Fibroblast of gingiva (primary cell): ENCODE measurements around the gene C2orf81.
A peak's percentile ranks its signal among the peaks of the same experiment; 100 is the strongest.
"Not testable (repeated sequence)": the region's sequence is repeated elsewhere in the genome, so short reads cannot be mapped to it uniquely, and the experiment has no call there.

Experiments used
- DNase-seq: peaks from one replicate; pipeline ENCODE4 v3.0.0-alpha.2; 2011; ENCODE audit warnings: low read depth

C2orf81 gene

GRCh38 chr2:74421221-74421870 is at the start of gene C2orf81, which contains the start of gene WDR54:
TSS of gene C2orf81 (minus strand) at chr2:74421619. CDS start at chr2:74421560, 59 bp downstream.
TSS of gene WDR54 (plus strand) at chr2:74421730. CDS start at chr2:74422154, 424 bp downstream.
- peak; percentile 86 for DNase-seq

GRCh38 chr2:74470742-74471141 is 49.3 kb upstream of the C2orf81 start:
- not testable (repeated sequence) for DNase-seq

GRCh38 chr2:74464406-74464805 is 43.0 kb upstream of the C2orf81 start:
- DNase-seq = no peak

- DNase-seq = no peak
Observed at GRCh38 chr2:74462786-74463105, 41.3 kb upstream of the C2orf81 start.

- DNase-seq = no peak
Observed at GRCh38 chr2:74462054-74462785, 40.8 kb upstream of the C2orf81 start.

GRCh38 chr2:74461187-74462053 is 40.0 kb upstream of the C2orf81 start:
- no peak for DNase-seq

GRCh38 chr2:74460187-74460586 is 38.8 kb upstream of the C2orf81 start:
- DNase-seq = not testable (repeated sequence)

GRCh38 chr2:74459503-74460118 is 38.2 kb upstream of the C2orf81 start:
- not testable (repeated sequence) for DNase-seq

GRCh38 chr2:74458938-74459363 is 37.5 kb upstream of the C2orf81 start:
- DNase-seq = no peak

GRCh38 chr2:74458132-74458937 is 36.9 kb upstream of the C2orf81 start, which contains the start of gene WBP1:
TSS of gene WBP1 (plus strand) at chr2:74458438. CDS start at chr2:74458603, 165 bp downstream.
- DNase-seq = peak; percentile 100

- no peak for DNase-seq
Observed at GRCh38 chr2:74457549-74458131, 36.2 kb upstream of the C2orf81 start.

- DNase-seq = no peak
Observed at GRCh38 chr2:74457129-74457548, 35.7 kb upstream of the C2orf81 start.

- peak; percentile 97 for DNase-seq
Observed at GRCh38 chr2:74454654-74455511, 33.5 kb upstream of the C2orf81 start, which contains the start of gene INO80B. TSS of gene INO80B (plus strand) at chr2:74455087. CDS start at chr2:74455117, 30 bp downstream.

- DNase-seq = no peak
Observed at GRCh38 chr2:74450570-74451190, 29.3 kb upstream of the C2orf81 start.

- no peak for DNase-seq
Observed at GRCh38 chr2:74448771-74449170, 27.4 kb upstream of the C2orf81 start.

- DNase-seq = no peak
Observed at GRCh38 chr2:74447230-74447999, 26.0 kb upstream of the C2orf81 start.

GRCh38 chr2:74444498-74445318 is 23.3 kb upstream of the C2orf81 start:
- no peak for DNase-seq
